Adipose tissue (tissue), 3 donors: ENCODE measurements around the gene CD84. TPM values are rescaled to one million over a fixed set of nuclear protein-coding genes. Genes with fewer than 3 reads are reported as not detected.
"Not testable (repeated sequence)": the region's sequence is repeated elsewhere in the genome, so short reads cannot be mapped to it uniquely, and the experiment has no call there.

Source experiments
- H3K27ac ChIP-seq: one replicate; pipeline ENCODE4 v1.5.1; 2013; ENCODE audit warnings: low read depth, low read length
- WGBS, 3 donors: extraction: QIAGEN DNeasy Blood & Tissue Kit; methylation state at CpG; one replicate each; pipeline ENCODE4 v1.1.7; 2013; 5-methylcytosine and 5-hydroxymethylcytosine counted together
- polyA plus RNA-seq, 3 donors: library from polyadenylated mRNA; stranded (reverse); fragments of 200-250 nt; gene quantifications; one replicate each; pipeline ENCODE4 v1.2.3, GENCODE V29; 2013
- donor health status: healthy with polysubstance abuse.
- donor health status: Bipolar disorder and iron deficiency.
- donor health status: healthy.

CD84 gene
- polyA plus RNA-seq, 3 donors, result 0.40 to 1.4 (median 1.0) TPM

- WGBS, 3 donors, result 24 to 32% (median 28%) methylated on average over 3 of the region's 3 CpGs
- H3K27ac ChIP-seq, result no peak overlapping the region
Observed at GRCh38 chr1:160578525-160579191, 638 bp downstream of the CD84 start.

DNA sequence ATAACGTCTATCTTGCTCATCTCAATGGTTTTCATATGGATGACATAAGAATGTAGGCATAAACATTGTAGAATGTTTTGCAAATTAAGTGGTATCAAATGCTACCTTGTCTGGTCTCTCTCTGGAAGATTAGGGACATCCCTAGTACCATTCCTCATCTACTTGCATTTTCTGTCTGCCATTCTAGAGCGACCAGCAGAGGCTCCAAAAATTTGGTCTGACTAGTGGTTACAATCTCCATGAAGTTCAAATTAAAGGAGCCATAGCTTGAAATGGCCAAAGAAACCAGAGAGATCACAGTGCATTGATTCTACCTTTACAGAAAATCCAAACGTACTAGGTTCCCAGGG, 1.1 kb downstream of the CD84 start:
- no peak overlapping the region for H3K27ac ChIP-seq
- WGBS, 3 donors, result 61 to 71% (median 67%) methylated on average over 3 of the region's 3 CpGs

DNA sequence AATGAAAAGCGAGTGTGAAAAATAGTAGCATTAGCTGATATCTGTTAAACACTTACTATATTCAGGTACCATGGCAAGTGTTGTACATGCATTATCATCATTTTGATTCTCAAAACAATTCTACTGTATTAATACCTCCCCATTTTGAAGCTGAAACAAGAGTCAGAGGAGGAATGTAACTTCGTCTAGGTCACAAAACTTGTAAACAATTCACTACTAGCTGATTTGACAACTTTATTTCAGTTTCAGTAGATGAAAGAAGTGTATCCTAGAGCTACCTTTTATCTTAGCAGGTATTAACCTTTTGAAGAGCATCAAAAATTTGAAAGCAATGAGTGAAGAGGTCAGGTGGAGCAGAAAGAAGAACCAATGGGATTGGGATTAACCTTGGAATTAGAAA, 1.6 kb downstream of the CD84 start:
- H3K27ac ChIP-seq, result no peak overlapping the region
- 69 to 81% (median 73%) methylated on average over 2 of the region's 2 CpGs for WGBS, 3 donors

- H3K27ac ChIP-seq, result no peak overlapping the region
- 30 to 40% (median 37%) methylated on average over 2 of the region's 2 CpGs for WGBS, 3 donors
Observed at GRCh38 chr1:160576884-160577283, 2.4 kb downstream of the CD84 start.

GRCh38 chr1:160576390-160576789, 2.9 kb downstream of the CD84 start:
- 53 to 86% (median 71%) methylated on average over 3 of the region's 3 CpGs for WGBS, 3 donors
- no peak overlapping the region for H3K27ac ChIP-seq

GRCh38 chr1:160575112-160575664, 4.1 kb downstream of the CD84 start:
- no peak overlapping the region for H3K27ac ChIP-seq
- WGBS, 3 donors, result 50 to 83% (median 55%) methylated on average over 5 of the region's 5 CpGs

GRCh38 chr1:160570840-160571239, 8.5 kb downstream of the CD84 start:
- 82 to 89% (median 86%) methylated on average over 3 of the region's 3 CpGs for WGBS, 3 donors
- no peak overlapping the region for H3K27ac ChIP-seq

DNA sequence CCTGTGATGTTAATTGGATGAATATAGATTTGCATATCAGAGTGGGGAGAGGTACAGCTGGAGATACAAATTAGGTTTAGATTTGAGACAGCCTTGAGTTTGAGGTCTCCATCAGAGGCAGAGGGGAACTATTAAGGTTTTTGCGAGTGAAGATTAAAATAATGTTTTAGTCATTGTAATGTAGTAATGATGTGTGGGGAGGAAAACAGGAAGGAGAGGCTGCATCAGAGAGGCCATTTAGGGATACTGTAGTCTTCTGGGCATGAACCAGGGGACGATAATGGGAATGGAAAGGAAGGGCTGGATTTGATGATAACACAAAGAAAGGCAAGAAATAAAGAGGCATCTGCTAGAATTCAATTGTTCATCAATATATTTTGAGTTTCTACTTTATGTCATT, 9.5 kb downstream of the CD84 start:
- 50 to 93% (median 61%) methylated on average over 2 of the region's 2 CpGs for WGBS, 3 donors
- H3K27ac ChIP-seq, result no peak overlapping the region

- H3K27ac ChIP-seq, result no peak overlapping the region
- WGBS, 3 donors, result 38 to 64% (median 45%) methylated on average over 8 of the region's 8 CpGs
Observed at GRCh38 chr1:160567858-160568682, 11.2 kb downstream of the CD84 start.

GRCh38 chr1:160567341-160567740, 12.0 kb downstream of the CD84 start:
- 76 to 87% (median 79%) methylated on average over 5 of the region's 5 CpGs for WGBS, 3 donors
- H3K27ac ChIP-seq, result no peak overlapping the region

DNA sequence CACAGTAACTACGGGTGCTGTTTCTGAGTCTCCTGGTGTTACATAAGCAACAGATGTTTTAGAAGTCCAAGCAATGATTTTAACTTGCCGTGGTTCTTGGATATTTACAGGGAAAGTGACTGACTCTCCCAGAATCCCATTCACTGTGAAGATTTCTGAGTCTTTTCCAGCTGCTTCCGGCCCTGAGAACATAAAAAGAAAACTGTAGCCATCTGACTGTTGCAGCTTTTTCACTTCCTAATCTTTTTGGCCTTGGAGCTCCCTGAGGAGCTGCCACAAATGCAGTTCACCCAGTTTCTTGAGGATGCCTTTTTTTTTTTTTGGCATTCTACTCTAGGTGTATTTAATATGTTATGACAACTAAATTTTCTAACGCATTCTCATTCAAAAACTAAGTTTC, 13.7 kb downstream of the CD84 start:
- H3K27ac ChIP-seq, result no peak overlapping the region
- 30 to 65% (median 55%) methylated on average over 4 of the region's 4 CpGs for WGBS, 3 donors

DNA sequence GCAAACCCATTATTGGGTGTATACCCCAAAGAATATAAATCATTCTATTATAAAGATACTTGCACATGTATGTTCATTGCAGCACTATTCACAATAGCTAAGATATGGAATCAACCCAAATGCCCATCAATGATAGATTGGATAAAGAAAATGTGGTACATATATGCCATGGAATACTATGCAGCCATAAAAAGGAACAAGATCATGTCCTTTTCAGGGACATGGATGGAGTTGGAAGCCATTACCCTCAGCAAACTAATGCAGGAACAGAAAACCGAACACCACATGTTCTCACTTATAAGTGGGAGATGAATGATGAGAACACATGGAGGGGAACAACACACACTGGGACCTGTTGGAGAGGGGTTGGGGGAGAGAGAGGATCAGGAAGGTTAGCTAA, 16.1 kb downstream of the CD84 start:
- 79 to 85% (median 83%) methylated on average over 1 of the region's 1 CpG for WGBS, 3 donors

GRCh38 chr1:160562745-160563144, 16.6 kb downstream of the CD84 start:
- 72 to 84% (median 73%) methylated on average over 2 of the region's 2 CpGs for WGBS, 3 donors
- not testable (repeated sequence) for H3K27ac ChIP-seq

More for the DNA sequence above, 16.1 kb downstream of the CD84 start:
- H3K27ac ChIP-seq, result not testable (repeated sequence)

- no peak overlapping the region for H3K27ac ChIP-seq
Observed at GRCh38 chr1:160560806-160561205, 18.5 kb downstream of the CD84 start.

GRCh38 chr1:160560045-160560705, 19.1 kb downstream of the CD84 start:
- WGBS, 3 donors, result 66 to 80% (median 77%) methylated on average over 4 of the region's 4 CpGs
- H3K27ac ChIP-seq, result no peak overlapping the region

DNA sequence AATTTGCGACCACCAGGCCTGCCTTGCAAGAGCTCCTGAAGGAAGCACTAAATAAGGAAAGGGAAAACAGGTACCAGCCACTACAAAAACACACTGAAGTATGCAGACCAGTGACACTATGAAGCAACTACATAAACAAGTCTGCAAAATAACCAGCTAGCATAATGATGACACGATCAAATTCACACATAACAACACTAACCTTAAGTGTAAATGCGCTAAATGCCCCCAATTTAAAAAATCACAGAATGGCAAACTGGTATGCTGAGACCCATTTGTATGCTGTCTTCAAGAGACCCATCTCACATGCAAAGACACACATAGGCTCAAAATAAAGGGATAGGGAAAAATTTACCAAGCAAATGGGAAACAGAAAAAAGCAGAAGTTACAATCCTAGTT, 19.9 kb downstream of the CD84 start:
- not testable (repeated sequence) for H3K27ac ChIP-seq
- 56 to 96% (median 78%) methylated on average over 3 of the region's 3 CpGs for WGBS, 3 donors

GRCh38 chr1:160558660-160559380, 20.5 kb downstream of the CD84 start:
- no peak overlapping the region for H3K27ac ChIP-seq
- WGBS, 3 donors, result 69 to 87% (median 74%) methylated on average over 4 of the region's 4 CpGs

DNA sequence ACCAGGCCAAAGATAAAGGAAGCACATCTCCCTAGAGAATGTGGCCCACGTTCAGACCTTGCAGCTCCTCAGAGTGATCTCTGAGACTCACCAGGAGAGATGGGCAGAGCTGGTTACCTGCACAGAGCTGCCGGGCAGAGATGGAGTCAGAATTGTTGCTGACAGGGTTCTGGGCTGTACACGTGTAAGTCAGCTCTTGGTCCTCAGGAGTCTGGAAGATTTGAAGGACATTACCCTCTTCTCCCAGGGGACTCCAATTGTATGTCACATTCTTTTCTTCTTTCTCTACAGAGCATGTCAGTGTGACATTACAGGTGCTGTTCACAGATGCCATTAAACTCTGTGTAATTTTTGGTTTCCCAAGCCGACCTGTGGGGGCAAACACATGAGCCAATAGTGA, 25.5 kb downstream of the CD84 start:
- H3K27ac ChIP-seq, result no peak overlapping the region
- 73 to 80% (median 73%) methylated on average over 4 of the region's 4 CpGs for WGBS, 3 donors

DNA sequence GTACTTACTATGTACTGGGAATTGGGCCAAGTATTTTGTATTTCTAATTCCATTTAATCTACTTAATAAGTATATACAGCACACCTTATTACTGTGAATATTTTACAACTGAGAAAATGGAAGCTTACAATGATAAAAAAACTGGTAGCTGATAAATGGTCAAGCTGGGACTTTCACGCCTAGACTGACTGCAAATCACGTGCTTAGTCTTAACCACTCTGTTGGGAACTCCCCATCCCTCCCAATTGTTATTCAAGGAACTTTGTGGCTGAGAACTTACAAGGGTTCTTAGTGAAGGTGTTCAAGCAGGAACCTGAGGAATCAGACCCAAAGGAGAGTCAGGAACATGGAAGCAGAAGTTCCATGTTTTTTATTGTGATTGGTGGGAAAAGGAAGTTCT, 26.9 kb downstream of the CD84 start:
- H3K27ac ChIP-seq, result no peak overlapping the region
- WGBS, 3 donors, result 71 to 81% (median 77%) methylated on average over 2 of the region's 2 CpGs
